GM19239 (cell line): Measurements from ENCODE around the gene YDJC.
"Not testable (repeated sequence)": the region's sequence is repeated elsewhere in the genome, so short reads cannot be mapped to it uniquely, and the experiment has no call there.

Experiments
- DNase-seq: peaks from one replicate; pipeline ENCODE4 v3.0.0; 2011; ENCODE audit warnings: low spot score; ENCODE audit not compliant: insufficient read length
- FAIRE-seq: peaks from 2 replicates; lab custom pipeline; 2011; peaks lifted over from hg19 to GRCh38; lab: Jason Lieb, UNC

YDJC gene

GRCh38 chr22:21613553-21614233 is 16.1 kb downstream of the YDJC start:
- FAIRE-seq: no peak

GRCh38 chr22:21612858-21613257 is 17.0 kb downstream of the YDJC start:
- no peak for FAIRE-seq
- DNase-seq: no peak

More at GRCh38 chr22:21613553-21614233, 16.1 kb downstream of the YDJC start:
- no peak for DNase-seq

GRCh38 chr22:21611210-21611977 is 18.4 kb downstream of the YDJC start:
- FAIRE-seq (no peak), DNase-seq (no peak)

- FAIRE-seq, DNase-seq: not testable (repeated sequence)
These were observed 20.2 kb downstream of the YDJC start for GRCh38 chr22:21609556-21610157.

- no peak for DNase-seq
- no peak for FAIRE-seq
These were observed 23.0 kb downstream of the YDJC start for GRCh38 chr22:21606775-21607174.

GRCh38 chr22:21605887-21606564 is 23.8 kb downstream of the YDJC start:
- DNase-seq (no peak), FAIRE-seq (no peak)

GRCh38 chr22:21603973-21604372 is 25.8 kb downstream of the YDJC start:
- FAIRE-seq: no peak
- no peak for DNase-seq

- no peak for DNase-seq
- FAIRE-seq: no peak
These were observed 27.2 kb downstream of the YDJC start for GRCh38 chr22:21602579-21602978.

GRCh38 chr22:21599053-21599893 is 30.5 kb downstream of the YDJC start:
- FAIRE-seq: no peak

GRCh38 chr22:21598302-21598701 is 31.5 kb downstream of the YDJC start:
- DNase-seq: no peak
- no peak for FAIRE-seq

More at GRCh38 chr22:21599053-21599893, 30.5 kb downstream of the YDJC start:
- DNase-seq: no peak

- not testable (repeated sequence) for FAIRE-seq, DNase-seq
These were observed 33.3 kb downstream of the YDJC start for GRCh38 chr22:21596356-21597135.

- DNase-seq: no peak
- FAIRE-seq: no peak
These were observed 34.9 kb downstream of the YDJC start for GRCh38 chr22:21594865-21595452.

GRCh38 chr22:21593406-21594232 is 36.2 kb downstream of the YDJC start:
- DNase-seq: no peak
- FAIRE-seq: no peak

- FAIRE-seq (no peak), DNase-seq (no peak)
These were observed 37.4 kb downstream of the YDJC start for GRCh38 chr22:21592422-21592821.

- FAIRE-seq (no peak), DNase-seq (no peak)
These were observed 38.1 kb downstream of the YDJC start for GRCh38 chr22:21591695-21592094.

GRCh38 chr22:21590809-21591641 is 38.8 kb downstream of the YDJC start:
- no peak for FAIRE-seq
- no peak for DNase-seq

GRCh38 chr22:21589396-21589795 is 40.4 kb downstream of the YDJC start:
- DNase-seq (no peak), FAIRE-seq (no peak)
